Measurements from ENCODE around the gene XRCC1. TPM values are rescaled to one million over a fixed set of nuclear protein-coding genes. Genes with fewer than 3 reads are reported as not detected.

XRCC1 gene
- total RNA-seq, 3 donors from 2014 or later, result 21.0 to 24.2 (median 23.1) TPM

DNA sequence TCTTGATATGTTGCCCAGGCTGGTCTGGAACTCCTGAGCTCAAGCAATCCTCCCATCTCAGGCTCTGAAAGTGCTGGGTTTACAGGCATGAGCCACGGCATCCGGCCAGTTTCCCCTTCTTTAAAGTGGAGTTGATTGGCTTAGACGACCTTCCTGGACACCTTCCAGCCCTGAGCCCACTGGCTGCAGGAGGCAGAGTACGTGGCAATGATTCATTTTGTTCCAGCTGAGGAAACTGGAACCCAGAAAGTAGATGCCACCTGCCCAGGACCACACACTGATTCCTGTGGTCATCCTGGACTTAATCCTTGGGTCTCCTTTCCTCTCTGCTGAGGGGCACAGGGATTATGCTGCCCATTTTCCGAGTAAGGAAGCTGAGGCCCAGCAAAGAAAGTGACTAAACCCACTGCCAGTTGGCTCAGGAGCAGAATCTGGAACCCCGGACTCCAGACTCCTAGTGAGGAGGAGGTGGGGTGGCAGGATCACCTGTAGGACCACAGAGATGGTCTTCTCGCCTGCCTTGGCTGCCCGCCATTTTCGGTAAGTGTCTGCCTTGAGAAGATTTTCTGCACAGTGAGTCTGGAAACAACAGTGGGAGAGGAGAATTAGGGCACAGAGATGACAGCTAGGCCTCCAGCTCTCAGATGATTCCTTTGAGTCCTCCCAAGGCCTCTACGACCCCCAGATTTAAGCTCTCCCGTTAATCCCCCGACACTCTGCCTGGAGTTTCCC, 737 bp downstream of the XRCC1 start:
- ATAC-seq (no peak), DNase-seq (no peak)
- Mint-ChIP-seq H3K9me3 (no peaks in the 10 kb centered on the region), H3K4me3 (peak overlapping the region; percentile 95), H3K27me3 (ENCODE audit: low read depth) (no peaks in the 10 kb centered on the region), H3K4me1 (ENCODE audit: low read depth) (peaks cover 40% of the 10 kb centered on the region), H3K36me3 (ENCODE audit: insufficient read depth) (peaks cover 12% of the 10 kb centered on the region)

DNA sequence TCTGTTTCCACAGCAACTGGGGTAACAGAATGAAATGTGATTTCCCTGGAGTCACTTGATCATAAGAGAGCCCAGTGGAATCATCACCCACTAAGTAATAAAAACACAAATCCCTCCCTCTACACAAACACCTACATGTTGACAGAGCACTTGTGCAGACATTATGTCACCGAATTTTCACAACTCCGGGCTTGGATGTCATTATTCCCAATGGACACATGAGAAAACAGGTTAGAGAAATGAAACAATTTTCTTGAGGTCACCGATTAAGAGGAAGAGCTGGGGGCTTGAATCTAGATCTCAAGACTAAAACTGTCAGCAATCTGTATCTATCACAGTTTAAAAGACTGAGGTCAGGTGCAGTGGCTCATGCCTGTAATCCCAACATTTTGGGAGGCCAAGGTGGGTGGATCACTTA, 3.1 kb downstream of the XRCC1 start:
- DNase-seq (no peak), ATAC-seq (no peak)
- Mint-ChIP-seq H3K4me3 (no peak overlapping the region), H3K4me1 (ENCODE audit: low read depth) (peaks cover 40% of the 10 kb centered on the region), H3K27me3 (ENCODE audit: low read depth) (no peaks in the 10 kb centered on the region), H3K36me3 (ENCODE audit: insufficient read depth) (peaks cover 12% of the 10 kb centered on the region), H3K9me3 (no peaks in the 10 kb centered on the region)

DNA sequence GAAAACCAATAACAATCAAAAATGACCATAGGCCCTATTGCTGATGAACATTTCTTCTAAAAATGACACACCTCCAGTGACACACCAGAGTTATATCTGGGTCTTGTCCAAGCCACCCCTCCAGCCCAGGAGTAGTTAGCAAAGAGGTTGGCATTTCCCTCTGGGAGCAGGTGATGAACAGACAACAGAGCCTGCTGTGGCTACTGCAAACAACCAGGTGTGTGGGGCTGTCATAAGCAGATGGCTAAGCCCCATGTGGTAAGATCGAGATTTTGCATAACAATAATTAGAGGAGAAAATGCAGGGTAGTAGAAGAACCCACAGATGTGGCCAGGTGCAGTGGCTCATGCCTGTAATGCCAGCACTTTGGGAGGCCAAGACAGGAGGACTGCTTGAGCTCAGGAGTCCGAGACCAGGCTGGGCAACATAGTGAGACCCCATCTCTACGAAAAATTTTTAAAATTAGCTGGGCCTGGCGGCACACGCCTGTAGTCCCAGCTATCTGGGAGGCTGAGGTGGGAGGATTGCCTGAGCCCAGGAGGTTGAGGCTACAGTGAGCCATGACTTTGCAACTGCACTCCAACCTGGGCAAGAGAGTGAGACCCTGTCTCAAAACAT, 5.0 kb downstream of the XRCC1 start:
- ATAC-seq, result no peak
- H3K27me3 Mint-ChIP-seq (ENCODE audit: low read depth), result no peaks in the 10 kb centered on the region
- H3K36me3 Mint-ChIP-seq (ENCODE audit: insufficient read depth), result peaks cover 14% of the 10 kb centered on the region
- no peak for DNase-seq
- H3K4me3 Mint-ChIP-seq, result no peak overlapping the region
- no peaks in the 10 kb centered on the region for H3K9me3 Mint-ChIP-seq
- H3K4me1 Mint-ChIP-seq (ENCODE audit: low read depth), result peaks cover 33% of the 10 kb centered on the region

DNA sequence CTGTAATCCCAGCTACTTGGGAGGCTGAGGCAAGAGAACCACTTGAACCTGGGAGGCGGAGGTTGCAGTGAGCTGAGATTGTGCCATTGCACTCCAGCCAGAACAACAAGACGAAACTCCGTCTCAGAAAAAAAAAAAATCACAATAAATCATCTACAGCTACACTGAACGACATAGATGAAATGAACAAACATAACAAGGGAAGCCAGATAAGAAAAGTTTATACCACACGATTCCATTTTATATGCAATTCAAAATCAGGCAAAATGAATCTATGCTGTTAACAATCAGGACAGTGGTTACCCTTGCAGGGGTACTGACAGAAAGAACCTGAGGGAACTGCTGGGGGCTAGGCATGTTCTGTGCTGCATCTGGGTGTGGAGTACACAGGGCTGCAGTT, 5.7 kb downstream of the XRCC1 start:
- no peak for DNase-seq
- H3K4me1 Mint-ChIP-seq (ENCODE audit: low read depth), result peaks cover 31% of the 10 kb centered on the region
- no peak for ATAC-seq
- no peak overlapping the region for H3K4me3 Mint-ChIP-seq
- peaks cover 14% of the 10 kb centered on the region for H3K36me3 Mint-ChIP-seq (ENCODE audit: insufficient read depth)
- H3K27me3 Mint-ChIP-seq (ENCODE audit: low read depth), result no peaks in the 10 kb centered on the region
- no peaks in the 10 kb centered on the region for H3K9me3 Mint-ChIP-seq

DNA sequence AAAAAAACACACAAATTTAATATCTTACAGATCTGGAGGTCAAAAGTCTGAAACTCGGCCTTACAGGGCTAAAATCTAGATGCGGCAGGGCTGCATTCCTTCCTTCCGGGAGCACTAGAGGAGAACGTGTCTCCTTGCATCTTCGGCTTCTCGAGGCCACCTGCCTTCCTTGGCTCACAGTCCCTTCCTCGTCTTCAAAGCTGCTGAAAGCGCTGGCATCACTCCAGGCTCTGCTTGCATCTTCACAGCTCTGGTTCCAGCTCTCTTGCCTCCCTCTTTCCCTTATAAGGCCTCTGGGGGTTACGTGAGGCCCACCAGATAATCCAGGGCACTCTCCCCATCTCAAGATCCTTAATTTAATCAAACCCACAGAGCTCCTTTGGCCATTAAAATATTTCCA, 10.5 kb downstream of the XRCC1 start:
- no peak for DNase-seq
- Mint-ChIP-seq H3K36me3 (ENCODE audit: insufficient read depth) (peaks cover 13% of the 10 kb centered on the region), H3K9me3 (no peaks in the 10 kb centered on the region), H3K27me3 (ENCODE audit: low read depth) (no peaks in the 10 kb centered on the region), H3K4me1 (ENCODE audit: low read depth) (peaks cover 51% of the 10 kb centered on the region), H3K4me3 (no peak overlapping the region)
- ATAC-seq, result no peak

DNA sequence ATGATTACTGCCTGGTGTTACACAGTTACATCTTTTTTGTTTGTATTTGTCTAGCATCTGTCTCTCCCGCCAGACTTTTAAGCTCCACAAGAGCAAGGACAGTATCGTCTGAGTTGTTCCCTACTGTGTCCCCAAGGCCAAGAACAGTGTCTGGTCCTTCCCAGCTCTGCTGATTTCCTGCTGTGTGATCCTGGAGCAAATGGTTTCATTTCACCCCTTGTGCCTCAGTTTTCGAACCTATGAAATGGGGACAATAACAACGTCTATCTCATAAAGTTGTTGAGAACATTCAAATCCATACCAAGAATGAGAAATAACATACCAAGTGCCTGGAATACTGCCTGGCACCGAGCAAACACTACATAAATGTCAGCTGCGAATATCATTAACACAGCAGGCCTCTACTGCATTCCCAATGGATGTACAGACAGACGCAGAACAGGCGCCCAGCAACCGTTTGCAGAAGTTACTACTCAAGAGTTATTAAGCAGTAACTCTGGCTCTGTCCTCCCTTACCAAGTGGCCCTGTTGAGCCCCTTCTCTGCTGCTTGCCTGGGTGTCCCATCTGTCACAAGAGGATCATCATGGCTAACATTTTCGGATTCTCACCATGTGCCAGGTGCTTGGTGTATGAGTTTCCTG, 11.4 kb downstream of the XRCC1 start:
- Mint-ChIP-seq H3K4me1 (ENCODE audit: low read depth) (peaks cover 49% of the 10 kb centered on the region), H3K27me3 (ENCODE audit: low read depth) (no peaks in the 10 kb centered on the region), H3K9me3 (no peaks in the 10 kb centered on the region), H3K36me3 (ENCODE audit: insufficient read depth) (peaks cover 15% of the 10 kb centered on the region), H3K4me3 (no peak overlapping the region)
- DNase-seq (no peak), ATAC-seq (no peak)

DNA sequence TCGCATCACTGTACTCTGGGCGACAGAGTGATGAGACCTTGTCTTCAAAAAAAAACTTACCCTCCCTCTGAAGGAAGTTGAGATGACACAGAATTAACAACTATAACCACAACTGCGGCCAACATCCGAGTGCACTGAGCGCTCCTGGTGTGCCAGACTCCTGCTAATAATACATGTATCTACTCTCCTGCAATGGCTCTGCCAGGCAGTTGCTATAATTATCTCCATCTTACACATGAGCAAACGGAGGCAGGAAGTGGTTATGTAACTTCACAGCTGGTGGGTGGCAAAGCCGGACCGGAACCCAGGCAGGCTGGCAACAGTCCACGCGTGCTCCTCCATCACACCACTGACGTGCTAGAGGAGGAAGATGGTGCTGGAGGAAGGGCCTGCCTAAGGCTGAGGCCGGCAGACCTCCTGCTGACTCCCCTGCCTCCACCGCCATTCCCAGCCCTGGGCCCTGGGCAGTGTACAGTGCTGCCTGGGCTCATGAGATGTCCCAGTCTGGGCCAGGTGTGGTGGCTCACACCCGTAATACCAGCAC, 12.6 kb downstream of the XRCC1 start:
- peak; percentile 66 for DNase-seq
- Mint-ChIP-seq H3K36me3 (ENCODE audit: insufficient read depth) (peaks cover 15% of the 10 kb centered on the region), H3K27me3 (ENCODE audit: low read depth) (no peaks in the 10 kb centered on the region), H3K4me3 (peak overlapping the region; percentile 1), H3K9me3 (no peaks in the 10 kb centered on the region), H3K4me1 (ENCODE audit: low read depth) (peaks cover 49% of the 10 kb centered on the region)
- ATAC-seq, result peak; percentile 88 to 90

DNA sequence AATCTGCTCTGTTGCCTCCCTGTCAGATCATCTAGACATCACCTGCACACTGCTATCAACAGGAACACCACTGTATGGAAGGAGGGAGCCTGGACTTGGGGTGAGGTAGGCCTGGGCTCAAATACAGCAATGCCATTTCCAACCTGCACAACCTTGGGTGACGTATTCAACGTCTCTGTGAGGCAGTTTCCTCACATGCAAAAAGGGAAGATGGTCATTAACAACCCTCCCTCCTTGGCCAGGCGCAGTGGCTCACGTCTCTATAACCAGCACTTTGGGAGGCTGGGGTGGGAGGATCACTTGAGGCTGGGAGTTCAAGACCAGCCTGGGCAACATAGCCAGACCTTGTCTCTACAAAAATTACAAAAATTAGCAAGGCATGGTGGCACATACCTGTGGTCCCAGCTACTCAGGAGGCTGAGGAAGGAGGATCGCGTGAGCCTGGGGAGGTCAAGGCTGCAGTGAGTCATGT, 13.1 kb downstream of the XRCC1 start:
- Mint-ChIP-seq H3K27me3 (ENCODE audit: low read depth) (no peaks in the 10 kb centered on the region), H3K9me3 (no peaks in the 10 kb centered on the region), H3K36me3 (ENCODE audit: insufficient read depth) (peaks cover 15% of the 10 kb centered on the region), H3K4me1 (ENCODE audit: low read depth) (peaks cover 49% of the 10 kb centered on the region), H3K4me3 (peak overlapping the region; percentile 1)
- no peak for DNase-seq
- ATAC-seq, result peak in 1 of 2 donors; percentile 4

DNA sequence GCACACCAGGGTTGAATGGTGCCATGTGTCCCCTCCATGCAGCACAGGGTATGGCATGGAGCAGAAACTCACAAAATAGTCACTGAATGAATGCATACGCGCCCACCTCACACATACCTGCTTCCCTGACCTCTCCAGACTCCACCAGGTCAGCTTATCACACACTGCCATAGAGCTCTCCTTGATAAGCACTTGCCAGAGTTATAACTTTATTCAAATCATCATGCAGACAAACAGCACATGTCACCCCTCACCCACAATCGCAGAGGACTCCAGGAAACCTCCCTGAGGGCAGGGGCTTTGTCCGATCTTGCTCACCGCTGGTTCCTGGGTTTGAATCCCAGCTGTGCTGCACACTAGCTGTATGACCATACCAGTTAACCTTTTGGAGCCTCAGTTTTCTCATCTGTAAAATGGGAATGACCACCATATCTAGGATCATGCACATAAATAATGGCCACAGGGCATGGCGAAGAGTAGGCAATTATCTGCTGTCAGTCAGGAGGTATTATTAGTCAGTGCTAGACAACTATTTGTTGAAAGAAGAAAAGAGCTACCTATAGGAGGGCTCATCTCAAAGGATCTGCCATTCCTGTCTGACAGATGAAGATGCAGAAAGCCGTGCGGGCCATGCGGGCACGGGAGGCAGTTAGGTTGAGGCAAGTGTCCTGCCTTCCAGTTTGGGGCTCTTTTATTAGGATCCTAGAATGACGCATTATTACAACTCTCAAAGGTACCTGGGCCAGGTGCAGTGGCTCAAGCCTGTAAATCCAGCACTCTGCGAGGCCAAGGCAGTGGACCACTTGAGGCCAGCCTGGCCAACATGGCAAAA, 14.0 kb downstream of the XRCC1 start:
- H3K9me3 Mint-ChIP-seq, result no peaks in the 10 kb centered on the region
- DNase-seq (no peak), ATAC-seq (no peak)
- no peak overlapping the region for H3K4me3 Mint-ChIP-seq
- peaks cover 13% of the 10 kb centered on the region for H3K36me3 Mint-ChIP-seq (ENCODE audit: insufficient read depth)
- H3K27me3 Mint-ChIP-seq (ENCODE audit: low read depth), result no peaks in the 10 kb centered on the region
- peaks cover 46% of the 10 kb centered on the region for H3K4me1 Mint-ChIP-seq (ENCODE audit: low read depth)

DNA sequence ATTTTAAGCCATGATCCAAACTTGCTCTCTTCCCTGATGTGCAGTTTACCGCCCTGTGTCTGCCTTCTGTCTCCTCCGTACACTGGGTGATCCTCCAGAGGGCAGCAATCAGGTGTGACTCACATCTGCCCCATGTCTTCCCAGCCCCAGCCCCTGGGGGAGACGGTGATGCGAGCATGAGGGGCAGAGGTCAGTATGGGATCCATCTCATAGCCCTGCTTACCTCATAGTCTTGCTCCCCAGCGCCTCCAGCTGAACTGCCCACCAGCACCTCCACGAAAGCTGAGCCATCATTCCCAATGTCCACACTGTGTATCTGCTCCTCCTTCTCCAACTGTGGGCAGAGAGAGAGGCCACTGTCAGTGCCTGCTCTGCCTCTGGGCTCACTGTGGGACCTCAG, 14.6 kb downstream of the XRCC1 start:
- no peaks in the 10 kb centered on the region for H3K9me3 Mint-ChIP-seq
- H3K4me3 Mint-ChIP-seq, result no peak overlapping the region
- peak; percentile 21 for DNase-seq
- H3K4me1 Mint-ChIP-seq (ENCODE audit: low read depth), result peaks cover 46% of the 10 kb centered on the region
- H3K27me3 Mint-ChIP-seq (ENCODE audit: low read depth), result no peaks in the 10 kb centered on the region
- peak in 1 of 2 donors; percentile 9 for ATAC-seq
- peaks cover 13% of the 10 kb centered on the region for H3K36me3 Mint-ChIP-seq (ENCODE audit: insufficient read depth)

DNA sequence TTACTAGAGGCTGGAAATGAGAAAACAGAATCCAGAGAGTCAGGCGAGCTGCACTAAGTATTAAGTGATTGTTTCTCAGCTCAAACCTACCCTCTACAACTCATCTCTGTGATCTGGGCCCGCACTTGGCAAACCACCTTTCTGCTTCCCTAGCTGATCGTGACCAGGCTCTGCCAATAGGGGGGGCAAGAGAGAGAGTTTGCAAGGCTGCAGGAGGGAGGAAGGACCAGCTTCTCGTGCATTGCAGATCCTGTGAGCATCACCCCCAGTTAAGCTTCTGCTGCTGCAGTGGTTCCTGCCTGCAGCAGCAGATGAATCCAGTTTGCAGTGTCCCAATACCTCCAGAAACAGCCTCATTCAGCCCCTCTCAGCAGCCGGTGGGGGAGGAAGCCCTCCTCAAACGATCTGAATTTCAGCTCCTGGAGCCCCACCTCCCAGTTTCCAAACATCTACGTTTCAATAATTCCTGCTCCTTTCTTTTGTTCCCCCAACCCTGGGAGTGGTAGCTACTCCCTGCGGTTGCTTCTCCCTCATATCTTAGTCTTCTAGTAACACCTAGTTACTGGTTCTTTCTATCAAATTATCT, 20.0 kb downstream of the XRCC1 start:
- Mint-ChIP-seq H3K4me3 (no peak overlapping the region), H3K27me3 (ENCODE audit: low read depth) (no peaks in the 10 kb centered on the region), H3K4me1 (ENCODE audit: low read depth) (peaks cover 10% of the 10 kb centered on the region), H3K36me3 (ENCODE audit: insufficient read depth) (peaks cover 24% of the 10 kb centered on the region), H3K9me3 (no peaks in the 10 kb centered on the region)
- DNase-seq (peak; percentile 81), ATAC-seq (peak; percentile 98)

DNA sequence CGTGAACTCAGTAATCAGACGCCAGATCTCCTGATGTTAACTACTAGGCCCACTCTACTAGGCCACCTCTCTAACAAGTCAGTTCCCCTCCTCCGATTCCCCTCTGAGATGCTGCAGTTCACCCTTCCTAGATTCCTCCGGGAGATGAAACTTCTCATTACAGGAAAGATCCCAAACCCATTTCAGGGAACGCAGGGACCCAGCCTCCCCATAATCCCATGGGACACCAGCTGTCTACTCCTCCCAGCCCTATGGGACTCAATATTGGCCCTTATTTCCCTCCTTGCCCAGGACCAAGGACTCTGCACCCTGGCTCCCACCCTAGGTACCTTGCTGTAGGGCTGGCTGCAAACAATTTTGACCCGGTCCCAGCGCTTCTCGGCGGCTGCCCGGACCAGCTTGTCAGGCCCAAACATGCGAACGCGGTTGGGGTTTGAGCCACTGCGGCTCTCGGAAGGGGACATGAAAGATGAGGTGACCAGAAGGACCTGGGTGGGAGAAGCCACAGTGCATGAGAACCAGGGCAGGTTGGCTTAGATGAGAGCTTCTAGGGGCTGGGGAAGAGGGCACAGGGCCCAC, 20.9 kb downstream of the XRCC1 start:
- no peaks in the 10 kb centered on the region for H3K9me3 Mint-ChIP-seq
- H3K27me3 Mint-ChIP-seq (ENCODE audit: low read depth), result no peaks in the 10 kb centered on the region
- no peak for DNase-seq
- peaks cover 26% of the 10 kb centered on the region for H3K36me3 Mint-ChIP-seq (ENCODE audit: insufficient read depth)
- ATAC-seq, result no peak
- H3K4me1 Mint-ChIP-seq (ENCODE audit: low read depth), result peaks cover 8% of the 10 kb centered on the region
- H3K4me3 Mint-ChIP-seq, result no peak overlapping the region

DNA sequence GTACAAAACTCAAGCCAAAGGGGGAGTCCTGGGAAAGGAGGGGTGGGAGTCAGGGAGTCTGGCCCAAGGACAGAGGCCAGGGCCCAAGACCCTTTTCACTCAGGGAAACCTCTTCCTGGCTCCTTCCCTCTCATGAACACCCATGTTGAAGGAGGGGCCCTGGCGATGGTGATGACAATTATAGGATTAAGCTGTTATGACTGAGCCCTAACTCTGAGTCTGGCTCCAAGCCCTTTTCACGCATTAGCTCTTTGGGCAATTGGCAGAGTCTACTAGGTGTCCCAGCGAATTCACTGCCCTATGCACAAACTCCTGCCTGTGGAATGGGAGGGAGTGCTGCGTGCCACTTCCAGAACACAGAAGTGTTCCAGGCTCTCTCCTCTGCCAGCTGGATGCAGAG, 21.7 kb downstream of the XRCC1 start:
- H3K36me3 Mint-ChIP-seq (ENCODE audit: insufficient read depth), result peaks cover 25% of the 10 kb centered on the region
- DNase-seq (no peak), ATAC-seq (no peak)
- H3K9me3 Mint-ChIP-seq, result no peaks in the 10 kb centered on the region
- no peak overlapping the region for H3K4me3 Mint-ChIP-seq
- H3K4me1 Mint-ChIP-seq (ENCODE audit: low read depth), result peaks cover 8% of the 10 kb centered on the region
- H3K27me3 Mint-ChIP-seq (ENCODE audit: low read depth), result no peaks in the 10 kb centered on the region
